Stimulated activated naive CD8-positive, alpha-beta T cell treated with anti-CD3 and anti-CD28 coated beads, Interleukin-15, amount 100 ng/mL, for 72 hours (primary cell): ENCODE results near the gene FTCD.

Experiments used
- ATAC-seq: fragments of 150-1000 bp; cut with Tn5 transposase; 2 replicates; pipeline ENCODE4 v1.10.0; 2021; ENCODE audit warnings: mild to moderate bottlenecking, moderate library complexity
- DNase-seq, 2 donors: peaks; one replicate each; pipeline ENCODE4 v3.0.0; 2021 to 2022
- H3K27ac Mint-ChIP-seq, 2 donors: one replicate each; pipeline ENCODE4 v1.8.0; 2022; ENCODE audit warnings: mild to moderate bottlenecking in 2 of 2, mixed read lengths in 2 of 2, moderate library complexity in 2 of 2
- H3K27me3 Mint-ChIP-seq: one replicate; pipeline ENCODE4 v1.8.0; 2022; ENCODE audit warnings: mixed read lengths
- H3K4me1 Mint-ChIP-seq: one replicate; pipeline ENCODE4 v1.8.0; 2022; ENCODE audit warnings: mild to moderate bottlenecking, mixed read lengths
- H3K4me3 Mint-ChIP-seq, 2 donors: one replicate each; pipeline ENCODE4 v1.8.0; 2022; ENCODE audit warnings: mild to moderate bottlenecking in 2 of 2, mixed read lengths in 2 of 2, moderate library complexity in 1 of 2
- H3K9me3 Mint-ChIP-seq, 2 donors: one replicate each; pipeline ENCODE4 v1.8.0; 2022; ENCODE audit warnings: mixed read lengths in 2 of 2

Gene FTCD

GRCh38 chr21:46161633-46162592, 6.5 kb upstream of the FTCD start:
- Mint-ChIP-seq H3K4me1 (no peaks in the 10 kb centered on the region), H3K4me3 (peak overlapping the region in 1 of 2 donors; percentile 23), H3K27me3 (peaks cover 12% of the 10 kb centered on the region), H3K27ac (no peak overlapping the region), H3K9me3 (no peaks in the 10 kb centered on the region)
- ATAC-seq (peak; percentile 45), DNase-seq (no peak)

GRCh38 chr21:46160907-46161632, 5.7 kb upstream of the FTCD start:
- Mint-ChIP-seq H3K4me3 (peak overlapping the region in 1 of 2 donors; percentile 57), H3K27ac (peak overlapping the region in 1 of 2 donors; percentile 63), H3K4me1 (no peaks in the 10 kb centered on the region), H3K9me3 (no peaks in the 10 kb centered on the region), H3K27me3 (peaks cover 12% of the 10 kb centered on the region)
- ATAC-seq = peak; percentile 62
- no peak for DNase-seq

- Mint-ChIP-seq H3K4me1 (no peaks in the 10 kb centered on the region), H3K27me3 (peaks cover 12% of the 10 kb centered on the region), H3K4me3 (no peak overlapping the region), H3K9me3 (no peaks in the 10 kb centered on the region), H3K27ac (peak overlapping the region in 1 of 2 donors; percentile 63)
- no peak for DNase-seq
- ATAC-seq = peak; percentile 48
These were observed 5.2 kb upstream of the FTCD start for GRCh38 chr21:46160657-46160906.

- DNase-seq = no peak
- Mint-ChIP-seq H3K9me3 (no peaks in the 10 kb centered on the region), H3K27me3 (peaks cover 12% of the 10 kb centered on the region), H3K27ac (no peak overlapping the region), H3K4me3 (no peak overlapping the region), H3K4me1 (no peaks in the 10 kb centered on the region)
- peak; percentile 5 for ATAC-seq
These were observed 4.7 kb upstream of the FTCD start for GRCh38 chr21:46159841-46160656.

- no peak for DNase-seq
- no peaks in the 10 kb centered on the region for H3K4me1 Mint-ChIP-seq
- ATAC-seq = no peak
- peak overlapping the region in 1 of 2 donors; percentile 74 for H3K27ac Mint-ChIP-seq
- H3K27me3 Mint-ChIP-seq = peaks cover 12% of the 10 kb centered on the region
- H3K9me3 Mint-ChIP-seq = no peaks in the 10 kb centered on the region
- H3K4me3 Mint-ChIP-seq = no peak overlapping the region
These were observed 4.0 kb upstream of the FTCD start for GRCh38 chr21:46159390-46159789.

- H3K27me3 Mint-ChIP-seq = peaks cover 12% of the 10 kb centered on the region
- no peak overlapping the region for H3K27ac Mint-ChIP-seq
- ATAC-seq (no peak), DNase-seq (no peak)
- H3K4me1 Mint-ChIP-seq = no peaks in the 10 kb centered on the region
- H3K4me3 Mint-ChIP-seq = no peak overlapping the region
- H3K9me3 Mint-ChIP-seq = no peaks in the 10 kb centered on the region
These were observed 3.4 kb upstream of the FTCD start for GRCh38 chr21:46158666-46159300.

GRCh38 chr21:46157987-46158451, 2.6 kb upstream of the FTCD start:
- H3K9me3 Mint-ChIP-seq = no peaks in the 10 kb centered on the region
- no peaks in the 10 kb centered on the region for H3K4me1 Mint-ChIP-seq
- ATAC-seq = no peak
- H3K27ac Mint-ChIP-seq = no peak overlapping the region
- H3K27me3 Mint-ChIP-seq = peaks cover 6% of the 10 kb centered on the region
- no peak overlapping the region for H3K4me3 Mint-ChIP-seq
- no peak for DNase-seq

GRCh38 chr21:46157396-46157986, 2.1 kb upstream of the FTCD start:
- Mint-ChIP-seq H3K27me3 (peaks cover under 1% of the 10 kb centered on the region), H3K4me3 (no peak overlapping the region), H3K27ac (no peak overlapping the region), H3K9me3 (no peaks in the 10 kb centered on the region), H3K4me1 (no peaks in the 10 kb centered on the region)
- DNase-seq (no peak), ATAC-seq (no peak)

- ATAC-seq = no peak
- no peak for DNase-seq
- Mint-ChIP-seq H3K4me1 (no peaks in the 10 kb centered on the region), H3K9me3 (no peaks in the 10 kb centered on the region), H3K27me3 (no peaks in the 10 kb centered on the region), H3K4me3 (no peak overlapping the region), H3K27ac (no peak overlapping the region)
These were observed 1.3 kb upstream of the FTCD start for GRCh38 chr21:46156678-46157077.

GRCh38 chr21:46156378-46156645, 933 bp upstream of the FTCD start:
- no peaks in the 10 kb centered on the region for H3K9me3 Mint-ChIP-seq
- DNase-seq (no peak), ATAC-seq (no peak)
- no peaks in the 10 kb centered on the region for H3K27me3 Mint-ChIP-seq
- H3K4me1 Mint-ChIP-seq = no peaks in the 10 kb centered on the region
- no peak overlapping the region for H3K4me3 Mint-ChIP-seq
- H3K27ac Mint-ChIP-seq = no peak overlapping the region

GRCh38 chr21:46154955-46155513, 345 bp downstream of the FTCD start:
- Mint-ChIP-seq H3K9me3 (no peaks in the 10 kb centered on the region), H3K27ac (no peak overlapping the region), H3K4me1 (no peaks in the 10 kb centered on the region), H3K27me3 (no peaks in the 10 kb centered on the region), H3K4me3 (no peak overlapping the region)
- ATAC-seq (no peak), DNase-seq (no peak)

GRCh38 chr21:46154155-46154954, 1.0 kb downstream of the FTCD start:
- no peak overlapping the region for H3K4me3 Mint-ChIP-seq
- H3K27me3 Mint-ChIP-seq = no peaks in the 10 kb centered on the region
- no peak for DNase-seq
- no peak overlapping the region for H3K27ac Mint-ChIP-seq
- H3K4me1 Mint-ChIP-seq = no peaks in the 10 kb centered on the region
- no peak for ATAC-seq
- H3K9me3 Mint-ChIP-seq = no peaks in the 10 kb centered on the region

GRCh38 chr21:46153247-46154154, 1.9 kb downstream of the FTCD start:
- H3K9me3 Mint-ChIP-seq = no peaks in the 10 kb centered on the region
- H3K27me3 Mint-ChIP-seq = no peaks in the 10 kb centered on the region
- no peaks in the 10 kb centered on the region for H3K4me1 Mint-ChIP-seq
- H3K27ac Mint-ChIP-seq = no peak overlapping the region
- DNase-seq (peak; percentile 52 to 60), ATAC-seq (peak; percentile 77)
- H3K4me3 Mint-ChIP-seq = no peak overlapping the region
